Neural progenitor cell (in vitro differentiated cells): Measurements from ENCODE around the gene MUC22. TPM values are rescaled to one million over a fixed set of nuclear protein-coding genes. Genes with fewer than 3 reads are reported as not detected.

Source experiments
- DNase-seq: peaks from one replicate; pipeline ENCODE4 v3.0.0-alpha.2; 2016; ENCODE audit warnings: low spot score
- H2AFZ ChIP-seq: fragments of 200-600 bp; sonication (generic); replicated peaks from 2 replicates; pipeline ENCODE4 v1.6.1; 2016; ENCODE audit warnings: antibody characterized with exemption
- H3F3A ChIP-seq: fragments of 200-600 bp; sonication (generic); 2 replicates; pipeline ENCODE4 v1.6.1; 2016; ENCODE audit warnings: antibody characterized with exemption, low read depth
- H3K27ac ChIP-seq: fragments of 200-600 bp; sonication (generic); 2 replicates; pipeline ENCODE4 v1.5.1; 2016; ENCODE audit warnings: mild to moderate bottlenecking
- H3K27me3 ChIP-seq: fragments of 200-600 bp; sonication (generic); 2 replicates; pipeline ENCODE4 v1.6.1; 2016; ENCODE audit warnings: mild to moderate bottlenecking, moderate library complexity
- H3K36me3 ChIP-seq: fragments of 200-600 bp; sonication (generic); 2 replicates; pipeline ENCODE4 v1.5.1; 2016
- H3K4me1 ChIP-seq: fragments of 200-600 bp; sonication (generic); 2 replicates; pipeline ENCODE4 v1.6.1; 2016; ENCODE audit warnings: mixed run types
- H3K4me2 ChIP-seq: fragments of 200-600 bp; sonication (generic); 2 replicates; pipeline ENCODE4 v1.6.1; 2016
- H3K4me3 ChIP-seq: fragments of 200-600 bp; sonication (generic); 2 replicates; pipeline ENCODE4 v1.5.1; 2016
- H3K79me2 ChIP-seq: fragments of 200-600 bp; sonication (generic); 2 replicates; pipeline ENCODE4 v1.6.1; 2016; ENCODE audit warnings: low read depth
- H3K9ac ChIP-seq: fragments of 200-600 bp; sonication (generic); 2 replicates; pipeline ENCODE4 v1.6.1; 2016
- H3K9me3 ChIP-seq: fragments of 200-600 bp; sonication (generic); 2 replicates; pipeline ENCODE4 v1.5.1; 2016; ENCODE audit warnings: low read depth
- H4K20me1 ChIP-seq: fragments of 200-600 bp; sonication (generic); 2 replicates; pipeline ENCODE4 v1.6.1; 2016; ENCODE audit warnings: low read depth
- H3K27ac Mint-ChIP-seq: 3 replicates; pipeline ENCODE4 v1.8.0; 2021; ENCODE audit warnings: mixed read lengths
- H3K27me3 Mint-ChIP-seq: 2 replicates; pipeline ENCODE4 v1.8.0; 2022; ENCODE audit warnings: low read depth, mild to moderate bottlenecking, inconsistent platforms, moderate library complexity, mixed read lengths; ENCODE audit not compliant: insufficient read depth
- H3K36me3 Mint-ChIP-seq: 3 replicates; pipeline ENCODE4 v1.8.0; 2021; ENCODE audit warnings: mixed read lengths
- H3K4me1 Mint-ChIP-seq: 3 replicates; pipeline ENCODE4 v1.8.0; 2021; ENCODE audit warnings: mixed read lengths
- H3K4me3 Mint-ChIP-seq: 3 replicates; pipeline ENCODE4 v1.8.0; 2021; ENCODE audit warnings: mild to moderate bottlenecking, moderate library complexity, mixed read lengths
- H3K9me3 Mint-ChIP-seq: 3 replicates; pipeline ENCODE4 v1.8.0; 2020; ENCODE audit warnings: mixed read lengths
- CTCF ChIP-seq: fragments of 200-600 bp; sonication (generic); IDR thresholded peaks from 2 replicates; pipeline ENCODE4 v1.5.1; 2017; ENCODE audit warnings: antibody characterized with exemption, mild to moderate bottlenecking
- EZH2 ChIP-seq: fragments of 200-600 bp; sonication (generic); IDR thresholded peaks from 2 replicates; pipeline ENCODE4 v1.6.1; 2017; ENCODE audit warnings: antibody characterized with exemption, mild to moderate bottlenecking, moderate library complexity
- EZH2phosphoT487 ChIP-seq: fragments of 200-600 bp; sonication (generic); IDR thresholded peaks from 2 replicates; pipeline ENCODE4 v1.6.1; 2017; ENCODE audit warnings: antibody characterized with exemption
- total RNA-seq: library from RNA; depleted of rRNA; stranded (reverse); fragments of >200 nt; gene quantifications from 2 replicates; pipeline ENCODE4 v1.2.3, GENCODE V29; 2015; ENCODE audit warnings: low replicate concordance

MUC22 gene
- total RNA-seq, 1 donor from 2014 or later: not detected

DNA sequence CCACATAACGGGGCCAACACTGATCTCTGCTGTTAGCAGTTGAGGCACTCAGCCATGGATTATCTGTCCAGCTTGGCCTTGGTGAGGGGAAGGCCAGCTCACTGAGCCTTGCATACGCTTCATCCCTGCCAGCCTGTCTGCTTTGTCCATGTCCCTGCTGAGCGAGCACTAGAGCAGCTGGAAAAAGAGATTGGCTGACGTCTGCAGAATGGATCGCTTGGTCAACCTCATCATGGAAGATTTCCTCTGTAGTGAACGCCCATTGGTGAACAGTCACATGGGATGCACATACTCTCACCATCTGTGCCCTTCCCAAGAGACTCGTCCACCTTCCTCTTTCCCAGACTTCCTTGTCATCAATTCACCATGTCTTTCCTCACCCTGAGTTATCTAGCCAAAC, 26.9 kb downstream of the MUC22 start:
- H3K27me3 Mint-ChIP-seq: peaks cover 14% of the 10 kb centered on the region
- Histone ChIP-seq H4K20me1 (no peaks in the 10 kb centered on the region), H3K27me3 (no peaks in the 10 kb centered on the region), H3K9me3 (no peaks in the 10 kb centered on the region), H3K4me1 (peaks cover 3% of the 10 kb centered on the region), H3F3A (no peaks in the 10 kb centered on the region), H2AFZ (no peak overlapping the region), H3K36me3 (no peaks in the 10 kb centered on the region), H3K4me3 (no peak overlapping the region), H3K27ac (no peak overlapping the region), H3K9ac (no peak overlapping the region), H3K4me2 (no peak overlapping the region), H3K79me2 (no peaks in the 10 kb centered on the region)
- no peaks in the 10 kb centered on the region for H3K9me3 Mint-ChIP-seq
- no peaks in the 10 kb centered on the region for H3K4me1 Mint-ChIP-seq
- H3K36me3 Mint-ChIP-seq: no peaks in the 10 kb centered on the region
- no peak for TF ChIP-seq EZH2phosphoT487
- TF ChIP-seq CTCF: no peak
- TF ChIP-seq EZH2: no peak
- no peak overlapping the region for H3K27ac Mint-ChIP-seq
- no peak for DNase-seq
- H3K4me3 Mint-ChIP-seq: no peak overlapping the region

DNA sequence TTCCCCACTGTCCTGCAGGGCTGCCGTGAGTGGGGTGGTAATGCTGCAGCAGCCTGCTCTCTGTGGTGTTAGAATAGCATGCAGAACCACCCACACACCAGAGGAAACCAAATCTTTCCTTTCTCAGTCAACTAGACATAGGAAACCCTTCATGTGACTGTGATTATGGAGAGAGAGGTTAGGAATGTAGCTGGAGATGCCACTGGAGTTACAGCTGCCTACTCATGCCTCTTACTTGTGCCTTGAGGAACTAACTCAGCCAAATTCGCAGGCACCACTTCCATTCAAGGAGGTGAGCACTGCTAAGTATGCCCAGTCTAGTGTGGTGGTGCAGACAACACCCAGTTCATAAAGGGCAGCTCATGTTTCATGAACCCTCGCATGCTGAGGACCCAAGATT, 27.4 kb downstream of the MUC22 start:
- Mint-ChIP-seq H3K27ac (no peak overlapping the region), H3K27me3 (peaks cover 14% of the 10 kb centered on the region), H3K36me3 (no peaks in the 10 kb centered on the region), H3K4me3 (no peak overlapping the region), H3K9me3 (no peaks in the 10 kb centered on the region), H3K4me1 (peaks cover under 1% of the 10 kb centered on the region)
- TF ChIP-seq CTCF (no peak), EZH2phosphoT487 (no peak), EZH2 (no peak)
- H3K79me2 ChIP-seq: no peaks in the 10 kb centered on the region
- no peak overlapping the region for H3K4me2 ChIP-seq
- no peaks in the 10 kb centered on the region for H3K27me3 ChIP-seq
- DNase-seq: no peak
- H3K4me1 ChIP-seq: peaks cover 3% of the 10 kb centered on the region
- H3K36me3 ChIP-seq: no peaks in the 10 kb centered on the region
- no peaks in the 10 kb centered on the region for H4K20me1 ChIP-seq
- H2AFZ ChIP-seq: no peak overlapping the region
- H3K27ac ChIP-seq: no peak overlapping the region
- no peaks in the 10 kb centered on the region for H3K9me3 ChIP-seq
- no peak overlapping the region for H3K9ac ChIP-seq
- H3K4me3 ChIP-seq: no peak overlapping the region
- no peaks in the 10 kb centered on the region for H3F3A ChIP-seq

- no peaks in the 10 kb centered on the region for H3K27me3 ChIP-seq
- Mint-ChIP-seq H3K4me1 (peaks cover 3% of the 10 kb centered on the region), H3K9me3 (no peaks in the 10 kb centered on the region), H3K36me3 (no peaks in the 10 kb centered on the region), H3K4me3 (no peak overlapping the region), H3K27ac (no peak overlapping the region), H3K27me3 (peaks cover 12% of the 10 kb centered on the region)
- H3K9ac ChIP-seq: no peak overlapping the region
- H3K4me1 ChIP-seq: peaks cover 3% of the 10 kb centered on the region
- no peak for TF ChIP-seq EZH2
- no peak for TF ChIP-seq EZH2phosphoT487
- TF ChIP-seq CTCF: no peak
- H3K27ac ChIP-seq: no peak overlapping the region
- H3F3A ChIP-seq: peaks cover 2% of the 10 kb centered on the region
- H4K20me1 ChIP-seq: no peaks in the 10 kb centered on the region
- DNase-seq: no peak
- no peak overlapping the region for H3K4me3 ChIP-seq
- no peaks in the 10 kb centered on the region for H3K79me2 ChIP-seq
- H3K9me3 ChIP-seq: no peaks in the 10 kb centered on the region
- no peak overlapping the region for H3K4me2 ChIP-seq
- H3K36me3 ChIP-seq: no peaks in the 10 kb centered on the region
- no peak overlapping the region for H2AFZ ChIP-seq
Measured at GRCh38 chr6:31038559-31038958, 28.3 kb downstream of the MUC22 start.
